Skin of body (tissue), 2 donors: ENCODE measurements around the gene ZBTB7B. TPM values are rescaled to one million over a fixed set of nuclear protein-coding genes. Genes with fewer than 3 reads are reported as not detected.

ENCODE experiments used
- DNase-seq: peaks from one replicate; lab custom pipeline; 2025; lab: John Stamatoyannopoulos, UW
- total RNA-seq: library from RNA; depleted of rRNA; stranded (reverse); fragments of >200 nt; gene quantifications from one replicate; pipeline ENCODE4 v1.2.3, GENCODE V29; 2014

The ZBTB7B gene
- total RNA-seq, 1 donor from 2014 or later = 25.5 TPM

DNA sequence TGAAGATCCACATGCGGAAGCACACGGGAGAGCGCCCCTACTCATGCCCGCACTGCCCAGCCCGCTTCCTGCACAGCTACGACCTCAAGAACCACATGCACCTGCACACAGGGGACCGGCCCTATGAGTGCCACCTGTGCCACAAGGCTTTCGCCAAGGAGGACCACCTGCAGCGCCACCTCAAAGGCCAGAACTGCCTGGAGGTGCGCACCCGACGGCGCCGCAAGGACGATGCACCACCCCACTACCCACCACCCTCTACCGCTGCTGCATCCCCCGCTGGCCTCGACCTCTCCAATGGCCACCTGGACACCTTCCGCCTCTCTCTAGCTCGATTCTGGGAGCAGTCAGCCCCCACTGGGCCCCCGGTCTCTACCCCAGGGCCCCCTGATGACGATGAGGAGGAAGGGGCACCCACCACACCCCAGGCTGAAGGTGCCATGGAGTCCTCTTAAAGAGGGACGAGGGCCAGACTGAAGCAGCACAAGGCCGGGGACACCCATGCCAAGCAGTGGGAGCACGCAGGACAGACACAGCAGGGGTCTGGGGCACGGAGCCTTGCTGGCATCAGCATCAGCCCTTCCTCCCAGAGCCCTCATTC lies 13.7 kb downstream of the ZBTB7B start:
- DNase-seq = no peak

DNA sequence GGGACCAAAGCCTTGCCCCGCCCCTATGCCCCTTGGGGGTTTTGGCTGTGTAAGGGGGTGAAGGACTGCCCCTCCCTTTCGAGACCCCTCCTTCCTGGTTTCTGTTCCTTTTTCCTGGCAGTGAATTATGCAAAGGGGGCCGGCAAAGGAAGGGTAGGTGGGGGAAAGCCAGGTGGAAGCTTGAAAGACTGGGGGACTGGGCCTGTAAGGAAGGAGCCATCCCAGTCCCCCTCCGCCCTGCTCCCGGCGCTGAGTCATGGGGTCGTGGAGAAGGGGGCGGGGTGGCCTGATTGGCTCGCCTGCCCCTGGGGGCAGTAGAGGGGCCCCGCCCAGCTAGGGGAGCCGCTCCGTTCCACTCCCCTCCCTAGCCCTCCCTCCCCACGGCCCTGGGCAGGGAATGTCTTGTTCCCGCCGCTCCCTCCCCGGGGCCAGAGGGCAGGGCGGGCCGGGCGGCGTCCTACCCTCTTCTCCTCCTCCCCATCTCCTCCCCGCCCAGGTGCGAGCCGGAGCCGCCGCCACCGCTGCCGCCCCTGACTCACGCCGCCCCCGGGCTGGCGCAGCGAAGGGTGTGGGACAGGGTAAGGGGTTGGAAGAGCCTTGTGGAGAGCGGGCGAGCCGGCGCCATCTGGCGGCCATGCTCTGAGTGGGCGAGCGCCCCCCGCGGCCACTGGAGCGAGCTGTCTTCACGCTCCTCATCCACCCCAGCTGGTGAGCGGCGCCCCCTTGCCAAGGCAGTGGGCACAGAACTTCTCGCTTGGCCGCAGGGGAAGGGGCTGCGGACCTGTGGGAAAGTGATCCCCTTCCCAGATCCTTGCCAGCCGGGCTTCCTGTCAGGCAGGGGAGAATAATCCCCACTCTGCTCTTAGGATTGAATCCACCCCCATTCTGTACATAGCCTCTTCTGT lies 14.7 kb downstream of the ZBTB7B start:
- DNase-seq = peak; percentile 91

DNA sequence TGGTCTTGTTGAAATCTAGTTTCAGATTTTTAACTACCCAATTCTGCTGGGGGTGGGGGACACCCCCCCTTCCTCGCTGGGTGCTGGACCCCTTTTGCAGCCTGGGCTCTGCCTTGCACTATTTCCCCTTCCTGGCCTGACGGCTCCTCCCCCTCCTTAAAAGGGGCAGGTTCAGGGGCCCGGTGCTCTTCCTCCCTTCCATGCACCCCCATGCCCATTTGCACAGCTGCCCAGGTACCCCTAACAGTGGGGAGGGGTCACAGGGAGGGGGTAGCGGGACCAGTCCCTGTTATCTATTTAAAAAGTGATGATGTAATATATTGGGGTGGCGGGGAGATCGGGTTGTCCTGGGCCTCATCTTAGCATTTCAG lies 15.3 kb downstream of the ZBTB7B start:
- no peak for DNase-seq

DNA sequence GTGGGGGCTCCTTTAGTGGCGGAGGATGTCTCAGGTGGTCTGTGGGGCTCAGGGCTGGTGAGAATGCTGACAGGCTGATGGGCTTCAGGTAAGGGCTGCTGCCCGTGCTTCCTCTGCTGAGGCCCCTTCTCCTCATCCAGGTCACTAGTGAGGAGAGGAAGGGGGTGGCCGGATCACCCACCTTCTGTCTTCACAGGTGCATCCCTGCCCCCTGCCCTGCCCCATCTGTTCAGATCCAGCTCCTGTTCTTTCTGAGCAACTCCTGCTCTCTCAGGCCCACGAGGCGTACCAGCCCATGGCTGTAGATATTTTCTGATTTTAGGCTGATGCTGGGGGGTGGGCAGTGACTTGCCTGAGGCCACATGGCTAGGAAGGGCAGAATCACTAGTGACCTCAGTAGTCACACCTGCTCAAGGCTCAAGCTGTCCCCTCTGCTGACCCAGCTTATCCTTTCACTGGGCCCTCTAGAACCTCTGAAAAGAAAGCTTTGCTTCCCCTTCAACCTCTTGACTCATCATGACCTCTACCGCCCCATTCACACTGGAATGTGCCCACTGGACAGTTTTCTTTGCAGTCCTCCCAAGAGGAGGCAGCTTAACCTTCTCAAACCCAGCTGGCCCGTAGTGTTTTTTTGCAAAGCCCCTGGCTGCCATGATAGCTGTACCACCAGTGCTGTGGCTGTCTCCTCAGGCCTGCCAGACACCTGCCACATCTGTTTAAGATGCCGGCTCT lies 16.2 kb downstream of the ZBTB7B start:
- DNase-seq = no peak

DNA sequence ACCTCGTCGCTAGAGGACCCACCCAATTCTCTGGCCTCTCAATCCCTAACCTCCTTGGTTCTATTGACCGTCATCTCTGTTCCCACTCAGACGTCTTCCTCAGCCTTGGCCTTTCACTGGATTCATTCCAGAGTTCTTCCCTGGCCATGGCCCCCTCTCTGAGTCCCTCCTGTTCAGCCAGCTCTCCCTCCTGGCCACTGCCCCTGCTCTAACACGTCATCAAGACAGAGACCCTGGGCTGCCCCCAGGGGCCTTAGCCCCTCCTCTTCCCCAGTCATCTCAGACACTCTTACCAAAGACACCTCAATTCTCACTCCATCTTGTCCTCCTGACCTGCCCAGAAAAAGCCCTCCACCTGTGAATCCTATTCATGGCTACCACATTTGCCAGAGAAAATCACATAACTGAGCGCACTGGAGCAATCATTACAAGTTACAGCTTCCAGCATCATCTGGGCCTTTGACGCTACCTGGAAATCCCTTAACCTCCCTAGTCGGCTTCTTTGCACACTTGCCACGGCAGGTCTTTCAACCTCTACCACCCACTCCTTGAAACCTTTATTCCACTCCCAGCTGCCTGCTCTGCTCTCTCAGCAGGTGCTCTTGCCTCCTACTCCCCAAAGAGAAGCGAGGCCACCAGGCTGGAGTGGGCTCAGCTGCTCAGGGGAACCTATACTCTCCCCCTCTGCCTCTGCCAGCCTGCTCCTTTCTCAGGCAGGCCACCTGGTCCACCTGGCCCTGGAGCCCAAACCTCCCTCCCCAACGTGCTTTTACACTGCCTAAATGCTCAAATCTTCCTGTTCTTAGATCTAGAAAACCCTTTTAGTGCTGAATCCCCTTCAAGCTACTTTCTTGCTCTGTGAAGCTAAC lies 17.0 kb downstream of the ZBTB7B start:
- DNase-seq = no peak

DNA sequence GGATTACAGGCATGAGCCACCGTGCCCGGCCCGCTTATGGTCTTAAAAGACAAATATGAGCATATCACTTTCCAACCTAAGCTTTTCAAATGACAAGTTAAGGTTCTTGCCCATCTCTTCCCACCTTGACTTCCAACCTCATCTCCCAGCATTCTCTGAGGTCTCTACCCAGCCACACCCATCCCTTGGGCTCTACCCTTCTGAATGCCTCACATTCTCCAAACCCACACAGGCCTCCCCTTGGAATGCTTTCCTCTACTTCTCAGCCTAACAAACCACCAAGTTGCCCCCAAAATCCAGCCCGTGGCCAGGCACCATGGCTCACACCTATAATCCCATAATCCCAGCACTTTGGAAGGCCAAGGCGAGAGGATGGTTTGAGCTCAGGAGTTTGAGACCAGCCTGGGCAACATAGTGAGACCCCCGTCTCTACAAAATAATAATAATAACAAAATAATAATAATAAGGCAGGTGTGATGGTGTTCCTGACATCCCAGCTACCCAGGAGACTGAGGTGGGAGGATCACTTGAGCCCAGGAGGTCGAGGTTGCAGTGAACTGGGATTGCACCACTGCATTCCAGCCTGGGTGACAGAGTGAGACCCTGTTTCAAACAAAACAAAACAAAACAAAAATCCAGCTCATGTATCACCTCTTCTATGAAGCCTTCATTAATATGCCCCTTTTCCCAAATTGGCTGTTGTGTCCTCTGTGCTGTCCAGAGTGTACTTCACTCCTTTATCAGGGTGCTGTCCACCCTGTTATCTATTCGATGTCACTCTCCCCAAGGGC lies 19.7 kb downstream of the ZBTB7B start:
- DNase-seq = no peak

DNA sequence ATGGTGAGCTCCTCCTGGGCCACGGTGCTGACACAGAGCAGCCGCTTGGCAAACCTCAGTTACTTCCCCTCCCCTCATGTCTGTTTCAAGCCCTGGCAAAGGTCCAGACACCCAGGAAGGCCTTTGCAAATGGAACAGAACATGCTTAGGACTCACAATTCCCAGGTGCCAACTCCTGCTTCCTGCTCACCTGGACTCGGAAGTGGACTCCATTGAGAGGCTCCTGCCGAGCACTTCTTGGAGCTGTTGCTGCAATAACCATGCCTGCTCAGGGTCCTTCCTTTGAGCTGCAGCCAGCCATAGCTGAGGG lies 20.3 kb downstream of the ZBTB7B start:
- no peak for DNase-seq

DNA sequence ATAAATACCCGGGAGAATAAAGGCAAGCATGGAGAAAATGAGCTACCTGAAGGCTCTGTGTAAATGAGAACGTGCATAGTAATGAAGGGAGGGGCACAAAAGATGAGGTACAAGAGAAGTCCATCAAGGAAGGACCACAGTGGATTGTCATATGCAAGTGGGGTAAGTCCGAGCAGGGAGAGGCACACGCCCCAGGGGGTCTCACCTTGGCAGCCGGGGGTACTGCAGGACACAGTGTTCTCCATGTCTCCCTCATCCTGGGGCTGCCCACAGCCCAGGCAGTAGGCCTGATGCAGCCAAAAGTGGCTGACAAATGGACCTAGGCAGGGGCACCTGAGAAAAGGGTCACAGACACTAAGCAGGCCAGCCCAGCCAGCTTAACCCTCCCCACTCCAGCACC lies 21.0 kb downstream of the ZBTB7B start:
- no peak for DNase-seq

DNA sequence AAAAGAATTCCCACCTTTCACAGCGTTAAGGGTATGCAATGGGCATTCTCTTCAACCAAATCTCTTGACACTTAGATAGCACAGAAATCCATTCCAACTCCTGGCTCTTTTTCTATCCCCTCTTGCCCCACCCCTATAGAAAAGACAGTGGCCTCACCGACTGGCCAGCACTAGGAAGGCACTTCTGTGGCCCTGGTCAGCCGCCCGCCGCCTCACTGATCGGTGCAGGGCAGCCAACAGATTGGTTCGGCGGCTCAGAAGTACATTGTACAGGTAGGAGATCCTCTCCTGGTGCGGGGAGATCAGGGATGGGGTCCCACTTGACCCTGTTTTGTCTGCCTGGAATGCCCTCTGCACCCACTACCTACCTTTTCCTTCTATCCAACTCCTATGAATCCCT lies 21.7 kb downstream of the ZBTB7B start:
- DNase-seq = no peak

DNA sequence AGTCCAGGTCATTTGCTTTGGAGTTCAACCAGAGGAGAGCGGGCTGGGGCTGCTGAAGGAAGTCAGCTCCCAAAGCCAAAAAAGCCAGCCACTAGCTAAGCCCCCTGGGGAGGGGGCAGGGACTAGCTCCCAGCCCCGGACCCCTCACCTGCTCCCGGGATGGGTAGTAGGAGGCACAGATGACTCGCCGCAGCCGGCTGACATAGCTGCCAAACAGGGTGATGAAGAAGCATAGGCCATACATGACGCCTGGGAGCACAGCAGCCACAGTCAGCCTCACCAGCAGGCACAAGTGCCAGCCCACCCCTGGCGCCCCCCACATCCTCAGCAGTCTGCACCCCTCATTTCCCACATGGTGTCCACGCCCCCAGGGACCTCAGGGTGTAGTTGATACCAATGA lies 23.6 kb downstream of the ZBTB7B start:
- DNase-seq = no peak

DNA sequence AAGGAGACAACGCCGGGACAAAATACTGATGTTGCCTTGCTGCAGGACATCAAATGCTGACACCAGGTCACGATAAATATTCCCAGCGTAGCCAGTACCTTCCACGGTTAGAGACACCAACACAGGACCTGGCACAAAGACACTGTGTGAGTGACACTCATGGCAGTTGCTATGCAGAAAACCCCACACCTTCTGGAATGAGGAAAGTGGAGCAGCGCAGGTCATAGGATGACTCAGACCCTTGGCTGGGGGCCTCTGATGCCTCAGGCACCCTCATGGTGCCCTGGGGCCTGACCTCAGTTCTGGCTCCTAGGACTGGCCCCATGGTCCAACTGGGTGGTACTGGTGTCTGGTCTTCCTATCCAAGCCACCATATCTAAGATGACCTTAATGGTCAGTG lies 24.0 kb downstream of the ZBTB7B start:
- no peak for DNase-seq

DNA sequence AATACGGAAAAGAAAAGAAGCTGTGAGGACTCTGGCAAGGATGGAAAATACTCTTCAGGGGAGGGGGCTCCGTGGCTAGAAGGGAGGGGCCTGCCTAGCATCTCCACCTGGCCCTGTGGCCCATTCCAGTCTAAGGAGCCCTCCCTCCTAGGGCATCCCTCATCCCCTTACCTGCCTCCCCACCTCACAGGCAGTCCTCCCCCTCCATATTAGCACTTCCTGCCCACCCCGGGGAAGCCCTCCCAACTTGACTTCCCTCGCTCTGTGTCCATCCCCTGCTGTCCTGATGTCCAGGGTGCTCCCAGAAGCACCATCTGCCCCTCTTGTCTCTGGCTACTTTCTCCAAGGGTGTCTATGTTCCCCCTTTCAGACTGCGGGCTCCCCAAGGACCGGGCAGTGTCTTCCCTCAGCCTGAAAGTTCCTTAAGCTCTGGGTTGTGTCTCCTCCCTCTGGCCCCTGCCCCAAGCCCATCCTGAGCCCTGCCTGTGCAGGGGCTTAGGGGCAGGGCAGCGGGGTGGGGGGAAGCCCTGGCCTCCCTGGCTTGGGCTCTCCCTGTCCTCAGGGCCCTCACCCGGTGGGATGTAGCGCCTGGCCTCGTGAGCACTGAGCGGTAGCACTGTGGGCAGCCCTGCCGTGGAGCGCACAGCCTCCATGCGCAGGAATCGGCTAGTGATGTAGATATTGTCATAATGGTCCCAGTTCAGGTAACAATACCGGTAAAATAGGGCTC lies 27.1 kb downstream of the ZBTB7B start:
- DNase-seq = no peak

DNA sequence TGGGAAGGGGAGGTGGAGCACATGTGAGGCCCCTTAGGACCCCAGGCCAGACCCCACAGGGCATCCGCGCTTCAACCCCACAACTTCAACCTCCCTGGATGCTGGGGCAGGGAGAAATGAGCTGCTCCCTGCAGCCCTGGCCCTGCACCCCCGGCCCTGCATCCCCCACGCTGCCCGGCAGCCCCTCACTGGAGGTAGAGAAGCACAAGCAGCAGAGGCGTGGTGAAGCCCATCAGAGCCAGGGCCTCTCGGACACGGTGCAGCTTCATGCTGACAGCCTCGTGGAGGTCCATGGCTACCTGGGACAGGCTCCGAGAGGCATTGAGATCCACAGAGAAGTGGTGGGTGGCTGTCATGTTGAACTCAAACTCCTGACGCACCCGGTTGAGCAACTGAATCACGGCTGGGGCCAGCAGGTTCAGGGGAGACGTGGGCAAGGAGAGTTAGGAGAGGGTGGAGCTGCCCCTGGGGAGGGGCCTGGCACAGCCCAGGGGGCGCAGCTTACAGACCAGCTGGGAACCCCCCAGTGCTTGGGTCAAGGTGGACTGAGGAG lies 27.7 kb downstream of the ZBTB7B start:
- DNase-seq = no peak

DNA sequence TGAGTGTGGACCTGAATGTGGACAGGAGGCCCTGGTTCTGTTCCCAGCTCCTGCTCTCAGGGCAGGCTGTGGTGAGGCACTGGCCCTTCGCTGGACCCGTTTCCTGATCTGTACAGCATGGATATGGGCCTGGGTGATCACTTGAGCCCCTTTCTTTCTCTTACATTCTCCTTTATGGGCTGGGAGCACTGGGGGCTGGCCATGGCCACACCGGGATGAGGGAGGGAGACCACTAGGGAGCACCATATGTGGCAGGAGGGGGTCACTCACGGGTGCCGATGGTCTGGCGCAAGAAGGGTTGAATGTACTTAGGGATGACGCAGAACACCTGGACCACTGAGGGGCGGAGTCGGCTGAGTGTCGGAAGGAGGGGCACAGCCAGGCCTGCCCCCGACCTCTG lies 28.3 kb downstream of the ZBTB7B start:
- DNase-seq = no peak

DNA sequence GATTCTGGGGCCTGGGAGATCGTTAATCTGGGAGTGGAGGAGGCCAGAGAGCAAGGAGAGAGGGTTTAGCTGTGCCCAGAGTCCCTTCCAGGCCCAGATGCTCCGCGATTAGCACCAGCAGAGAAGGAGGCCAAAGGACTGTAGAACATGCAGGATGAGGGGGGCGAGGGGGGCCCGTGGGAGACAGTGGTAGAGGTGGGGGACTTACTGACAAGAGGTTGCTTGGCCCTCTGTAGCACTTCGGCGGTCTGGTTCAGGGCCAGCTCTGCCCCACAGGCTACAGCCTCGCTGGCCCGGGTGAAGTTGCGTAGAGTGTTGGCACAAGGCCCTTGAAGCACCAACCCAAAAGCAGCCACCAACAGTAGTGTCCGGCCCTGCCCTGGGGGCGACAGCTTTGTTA lies 30.3 kb downstream of the ZBTB7B start:
- DNase-seq = no peak

DNA sequence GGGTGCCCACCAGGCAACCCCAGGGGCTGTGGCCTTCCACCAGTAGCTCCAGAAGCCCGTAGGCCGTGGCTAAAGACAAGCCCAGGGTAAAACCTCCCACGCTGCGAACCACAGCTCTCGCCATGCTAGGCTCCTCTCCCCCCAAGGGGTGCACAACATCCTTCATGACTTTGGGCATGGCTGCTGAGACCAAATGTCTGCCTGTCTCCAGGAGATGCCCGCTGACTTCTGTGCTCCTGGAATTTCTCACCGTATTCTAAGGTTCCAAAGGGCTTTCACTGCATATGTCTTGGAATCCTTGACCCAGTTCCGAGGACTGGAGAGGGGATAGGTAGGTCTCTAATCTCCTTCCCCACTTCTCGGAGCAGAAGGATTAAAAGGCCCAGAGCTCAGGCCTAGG lies 30.9 kb downstream of the ZBTB7B start, which contains the start of the genes DCST1 and DCST2:
Gene DCST1, plus strand, starts transcription at position 301 of the 400 bp plus-strand sequence. CDS start 213 bp downstream, outside the sequence.
Gene DCST2, minus strand, starts transcription at position 258 of the 400 bp plus-strand sequence. Its CDS starts 80 bp downstream, at position 178.
- DNase-seq = no peak

DNA sequence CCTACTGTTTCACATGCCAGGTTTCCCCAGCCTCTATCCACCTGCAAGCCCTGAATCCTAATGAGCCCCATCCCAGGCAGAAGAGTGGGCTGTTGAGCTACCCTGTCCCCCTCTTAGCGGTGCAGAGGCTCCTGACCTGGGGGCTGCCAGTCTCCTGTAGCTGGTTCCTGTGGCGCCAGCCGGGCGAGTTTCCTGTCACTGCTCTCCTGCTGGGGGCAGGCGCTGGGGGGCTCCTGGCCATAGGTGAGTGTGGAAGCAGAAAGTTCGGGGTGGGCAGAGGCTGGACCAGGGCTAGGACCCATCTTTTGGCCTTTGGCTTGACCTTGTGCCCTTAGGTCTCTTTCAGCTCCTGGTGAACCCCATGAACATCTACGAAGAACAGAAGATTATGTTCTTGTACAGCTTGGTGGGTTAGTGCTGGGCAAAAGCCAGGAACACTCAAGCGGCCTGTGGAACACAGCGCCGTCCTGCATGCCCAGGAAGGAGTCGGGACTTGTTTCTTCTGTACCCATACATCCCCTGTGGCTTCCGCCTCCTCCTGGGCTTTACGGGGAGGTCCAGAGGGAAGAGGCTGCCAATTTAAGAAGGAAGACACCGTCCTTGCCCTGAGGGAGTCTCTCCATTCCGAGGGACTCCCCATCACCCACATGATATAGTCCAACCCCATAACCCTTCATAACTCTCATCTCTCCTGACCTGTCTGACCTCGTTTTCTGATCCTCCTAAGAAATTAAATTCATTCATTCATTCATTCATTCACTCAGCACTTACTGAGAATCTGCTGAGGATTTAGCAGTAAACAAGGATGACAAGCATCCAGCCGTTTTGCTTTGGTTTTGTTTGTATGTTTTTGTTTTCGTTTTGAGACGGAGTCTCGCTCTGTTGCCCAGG lies 32.0 kb downstream of the ZBTB7B start:
- DNase-seq = no peak

DNA sequence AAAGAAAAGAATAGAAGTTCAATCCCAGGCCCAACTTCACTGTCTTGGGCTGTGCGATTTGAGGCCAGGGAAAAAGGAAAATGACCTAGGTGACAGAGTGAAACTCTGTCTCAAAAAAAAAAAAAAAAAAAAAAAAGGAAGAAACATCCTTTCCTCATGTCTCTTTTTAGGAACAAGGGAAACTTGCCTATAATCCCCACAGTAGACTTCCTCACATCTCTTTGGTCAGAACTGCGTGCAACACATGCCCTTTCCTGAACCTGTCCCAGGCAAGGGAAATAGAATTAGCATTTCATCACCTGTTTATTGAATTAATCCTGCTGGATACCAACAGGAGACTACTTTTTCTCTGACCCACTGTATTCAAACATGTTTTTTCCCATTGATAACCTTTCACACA lies 33.3 kb downstream of the ZBTB7B start:
- no peak for DNase-seq

DNA sequence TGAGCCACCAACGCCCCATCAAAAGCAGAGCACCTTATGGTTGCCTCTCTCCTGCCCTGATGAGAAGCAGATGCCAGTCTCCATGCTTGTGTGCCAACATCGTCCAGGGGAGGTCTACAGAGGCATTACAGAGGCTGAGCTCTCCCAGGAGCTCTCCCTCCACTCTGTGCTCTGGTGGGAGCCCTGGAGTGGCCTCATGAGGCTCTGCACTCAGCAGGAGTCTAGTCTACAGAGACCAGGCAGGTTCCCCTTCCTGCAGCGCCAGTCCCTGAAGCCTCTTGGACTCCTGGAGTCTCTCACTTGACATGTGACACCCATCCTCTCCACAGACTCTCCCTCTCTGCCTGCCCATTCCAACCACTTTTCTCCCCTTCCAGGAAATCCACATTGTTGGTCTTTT lies 34.4 kb downstream of the ZBTB7B start:
- no peak for DNase-seq
